GM12878 (cell line): ENCODE results near the gene MAGEB3. TPM values are rescaled to one million over a fixed set of nuclear protein-coding genes. Genes with fewer than 3 reads are reported as not detected.
A peak's percentile ranks its signal among the peaks of the same experiment; 100 is the strongest.

Source experiments
- ATAC-seq: fragments of 200-7000 bp; cut with Tn5 transposase; 3 replicates; pipeline ENCODE4 v1.9.1; 2020; ENCODE audit warnings: mild to moderate bottlenecking, moderate library complexity
- BruUV-seq: library from RNA; stranded (reverse); fragments of 400-500 nt; replicated peaks from 2 replicates; lab custom pipeline; 2021; lab: Mats Ljungman, UMichigan
- CTCF ChIA-PET: fragments of 300-600 bp; sonication (Branson Sonifier 250); formaldehyde crosslinking; extraction: SDS; loops from one replicate; lab custom pipeline; 2021; ENCODE audit warnings: inconsistent platforms; lab: Yijun Ruan, JAX
- POLR2A ChIA-PET: fragments of 350-600 bp; formaldehyde crosslinking; extraction: SDS; loops from one replicate; lab custom pipeline; 2021; ENCODE audit warnings: inconsistent platforms; lab: Charles Lee
- RAD21 ChIA-PET: fragments of 300-600 bp; sonication (Branson Sonifier 250); formaldehyde crosslinking; loops from one replicate; lab custom pipeline; 2023; ENCODE audit warnings: antibody characterized with exemption; ENCODE audit not compliant: unreplicated experiment; lab: Charles Lee
- SMC1A ChIA-PET: fragments of 300-600 bp; sonication (Branson Sonifier 250); formaldehyde crosslinking; loops from one replicate; lab custom pipeline; 2023; ENCODE audit not compliant: unreplicated experiment, uncharacterized antibody; lab: Charles Lee
- DNase-seq: peaks from one replicate; pipeline ENCODE4 v3.0.0-alpha.2; 2011; ENCODE audit warnings: low read depth, low spot score
- FAIRE-seq: peaks from 3 replicates; lab custom pipeline; 2011; peaks lifted over from hg19 to GRCh38; lab: Jason Lieb, UNC
- H2AFZ ChIP-seq: 2 replicates; pipeline ENCODE4 v1.6.0; 2011; ENCODE audit warnings: low read depth, low read length, control low read depth; ENCODE audit not compliant: control insufficient read depth
- H3K27ac ChIP-seq: 2 replicates; pipeline ENCODE4 v1.5.1; 2011; ENCODE audit warnings: control low read depth; ENCODE audit not compliant: control insufficient read depth, insufficient read depth
- H3K27me3 ChIP-seq, 2 experiments: replicated peaks in 1 of 2; 2 replicates each; pipeline versions ENCODE4 v1.6.0 to v1.6.1; 2011; ENCODE audit warnings: low read length in 1 of 2; ENCODE audit not compliant: control insufficient read depth in 2 of 2, insufficient read depth in 2 of 2
- H3K36me3 ChIP-seq, 2 experiments: 2 replicates each; pipeline ENCODE4 v1.5.1; 2011; ENCODE audit warnings: low read length in 1 of 2; ENCODE audit not compliant: control insufficient read depth in 2 of 2, insufficient read depth in 2 of 2
- H3K4me1 ChIP-seq: 2 replicates; pipeline ENCODE4 v1.6.1; 2011; ENCODE audit warnings: mild to moderate bottlenecking, low read length, moderate library complexity, mixed read lengths; ENCODE audit not compliant: control insufficient read depth, insufficient read depth
- H3K4me2 ChIP-seq: 2 replicates; pipeline ENCODE4 v1.6.0; 2011; ENCODE audit warnings: control low read depth; ENCODE audit not compliant: control insufficient read depth, insufficient read depth
- H3K4me3 ChIP-seq: fragments of 200-600 bp; sonication (generic); 2 replicates; pipeline ENCODE4 v1.5.1; 2016
- H3K79me2 ChIP-seq: 2 replicates; pipeline ENCODE4 v1.6.0; 2011; ENCODE audit warnings: low read length; ENCODE audit not compliant: control insufficient read depth, insufficient read depth
- H3K9ac ChIP-seq: 2 replicates; pipeline ENCODE4 v1.8.0; 2011; ENCODE audit warnings: low read length, control low read depth, mixed read lengths; ENCODE audit not compliant: control insufficient read depth, insufficient read depth
- H3K9me3 ChIP-seq: replicated peaks from 3 replicates; pipeline ENCODE4 v1.5.1; 2011; ENCODE audit warnings: mild to moderate bottlenecking, low read length; ENCODE audit not compliant: control insufficient read depth, insufficient read depth
- H4K20me1 ChIP-seq: 2 replicates; pipeline ENCODE4 v1.6.0; 2011; ENCODE audit not compliant: control insufficient read depth, insufficient read depth
- BCL11A ChIP-seq: IDR thresholded peaks from 2 replicates; pipeline ENCODE4 v1.6.1; 2011; ENCODE audit warnings: low read depth, low read length
- CHD1 ChIP-seq: IDR thresholded peaks from 2 replicates; pipeline ENCODE4 v1.6.1; 2012; ENCODE audit warnings: low read depth, low read length, improper control_type of control experiment
- FOXM1 ChIP-seq: IDR thresholded peaks from 2 replicates; pipeline ENCODE4 v1.6.1; 2012; ENCODE audit warnings: low read depth, mild to moderate bottlenecking, inconsistent platforms, low read length, moderate library complexity
- MYC ChIP-seq: IDR thresholded peaks from 2 replicates; pipeline ENCODE4 v1.6.1; 2011; ENCODE audit warnings: mild to moderate bottlenecking, low read length, moderate library complexity, inconsistent platforms; ENCODE audit not compliant: insufficient read depth, insufficient replicate concordance, insufficient read length, severe bottlenecking
- TAF1 ChIP-seq: IDR thresholded peaks from 2 replicates; pipeline ENCODE4 v1.6.1; 2011; ENCODE audit warnings: mild to moderate bottlenecking, low read depth, low read length, borderline replicate concordance
- TCF12 ChIP-seq: IDR thresholded peaks from 2 replicates; pipeline ENCODE4 v1.6.1; 2011; ENCODE audit warnings: low read depth, mild to moderate bottlenecking, low read length
- WGBS: methylation state at CpG from one replicate; pipeline ENCODE4 v1.1.6; 2016; ENCODE audit warnings: low lambda C conversion rate; ENCODE audit not compliant: insufficient replicate concordance, insufficient coverage; ENCODE audit errors: missing lambda C conversion rate; 5-methylcytosine and 5-hydroxymethylcytosine counted together
- in situ Hi-C: fragments of 300-500 bp; cut with MboI; formaldehyde crosslinking; loops from 9 replicates; pipeline ENCODE4 v1.14.3; 2018; ENCODE audit warnings: mixed read lengths
- intact Hi-C: fragments of 100-400 bp; cut with micrococcal nuclease; formaldehyde crosslinking; loops from one replicate; pipeline ENCODE4 v1.14.2; 2022; ENCODE audit not compliant: unreplicated experiment
- polyA plus RNA-seq, 11 experiments: library from polyadenylated mRNA; depleted of rRNA in 4 of 11; unstranded in 6 of 11; stranded (reverse) in 5 of 11; fragments of >200 nt; fragmentation: Nextera tagmentation in 4 of 11; fragmentation: Illumina TruSeq in 1 of 11; extraction: Ambion mirVana in 4 of 11; extraction: Trizol in 1 of 11; gene quantifications; 1 replicate in 1 of 11; 2 replicates in 10 of 11; pipeline versions ENCODE4 v1.2.1 to v1.2.3, GENCODE V29; 2011 to 2016; ENCODE audit warnings: inconsistent platforms in 2 of 11, missing spikeins in 2 of 11, low read depth in 1 of 11
- total RNA-seq, 4 experiments: library from RNA; depleted of rRNA in 3 of 4; stranded (reverse); fragments of >200 nt in 3 of 4; fragmentation: Illumina TruSeq in 1 of 4; extraction: Trizol in 1 of 4; gene quantifications; 2 replicates each; pipeline versions ENCODE4 v1.2.1 to v1.2.3, GENCODE V29; 2013 to 2021
- TF ChIP-seq, protein P1 (sequence below): fragments of 450-650 bp; formaldehyde crosslinking; IDR thresholded peaks from 2 replicates; pipeline ENCODE4 v1.4.0; 2022; ENCODE audit warnings: mild to moderate bottlenecking, moderate library complexity
- TF ChIP-seq, protein P2 (sequence below), 3 experiments: IDR thresholded peaks in 2 of 3; conservative IDR thresholded peaks in 1 of 3; 2 replicates each; pipeline ENCODE4 v1.5.1; 2011; ENCODE audit warnings: low read depth in 3 of 3, low read length in 3 of 3, mild to moderate bottlenecking in 3 of 3, control low read depth in 2 of 3, moderate library complexity in 2 of 3, inconsistent platforms in 1 of 3, mixed read lengths in 1 of 3; ENCODE audit not compliant: control insufficient read depth in 2 of 3, insufficient read depth in 1 of 3; ENCODE audit errors: extremely low read depth in 1 of 3
- TF ChIP-seq, protein P3 (sequence below): IDR thresholded peaks from 2 replicates; pipeline ENCODE4 v1.6.1; 2012; ENCODE audit warnings: low read depth, low read length, improper control_type of control experiment
- TF ChIP-seq, protein P4 (sequence below): fragments of 450-650 bp; IDR thresholded peaks from 2 replicates; pipeline ENCODE4 v1.6.1; 2016; ENCODE audit warnings: mild to moderate bottlenecking, moderate library complexity, borderline replicate concordance

Gene MAGEB3
- total and polyA plus RNA-seq, 10 of the 15 experiments (the other 5 are each of a cell fraction or from before 2014, with no cell fraction given): not detected

DNA sequence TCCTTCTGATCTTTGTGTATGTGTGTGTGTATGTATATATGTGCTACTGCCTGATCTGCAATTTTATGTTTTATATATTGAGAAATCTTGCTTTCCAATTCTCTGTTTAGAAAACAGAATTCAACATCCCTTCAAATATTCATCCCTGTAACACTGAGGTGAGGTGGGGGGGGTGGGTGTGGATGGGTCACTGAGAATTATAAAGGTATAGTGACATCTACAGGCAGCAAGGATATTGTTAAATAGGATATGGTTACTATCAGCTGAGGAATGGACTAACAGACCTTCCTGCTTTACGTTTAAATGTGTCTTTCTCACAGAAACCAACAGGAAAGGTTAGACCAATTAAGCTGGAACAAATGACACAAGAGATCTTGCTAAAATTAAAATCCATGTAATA, 34.1 kb upstream of the MAGEB3 start (continued):
- TF ChIP-seq, protein P1, sequence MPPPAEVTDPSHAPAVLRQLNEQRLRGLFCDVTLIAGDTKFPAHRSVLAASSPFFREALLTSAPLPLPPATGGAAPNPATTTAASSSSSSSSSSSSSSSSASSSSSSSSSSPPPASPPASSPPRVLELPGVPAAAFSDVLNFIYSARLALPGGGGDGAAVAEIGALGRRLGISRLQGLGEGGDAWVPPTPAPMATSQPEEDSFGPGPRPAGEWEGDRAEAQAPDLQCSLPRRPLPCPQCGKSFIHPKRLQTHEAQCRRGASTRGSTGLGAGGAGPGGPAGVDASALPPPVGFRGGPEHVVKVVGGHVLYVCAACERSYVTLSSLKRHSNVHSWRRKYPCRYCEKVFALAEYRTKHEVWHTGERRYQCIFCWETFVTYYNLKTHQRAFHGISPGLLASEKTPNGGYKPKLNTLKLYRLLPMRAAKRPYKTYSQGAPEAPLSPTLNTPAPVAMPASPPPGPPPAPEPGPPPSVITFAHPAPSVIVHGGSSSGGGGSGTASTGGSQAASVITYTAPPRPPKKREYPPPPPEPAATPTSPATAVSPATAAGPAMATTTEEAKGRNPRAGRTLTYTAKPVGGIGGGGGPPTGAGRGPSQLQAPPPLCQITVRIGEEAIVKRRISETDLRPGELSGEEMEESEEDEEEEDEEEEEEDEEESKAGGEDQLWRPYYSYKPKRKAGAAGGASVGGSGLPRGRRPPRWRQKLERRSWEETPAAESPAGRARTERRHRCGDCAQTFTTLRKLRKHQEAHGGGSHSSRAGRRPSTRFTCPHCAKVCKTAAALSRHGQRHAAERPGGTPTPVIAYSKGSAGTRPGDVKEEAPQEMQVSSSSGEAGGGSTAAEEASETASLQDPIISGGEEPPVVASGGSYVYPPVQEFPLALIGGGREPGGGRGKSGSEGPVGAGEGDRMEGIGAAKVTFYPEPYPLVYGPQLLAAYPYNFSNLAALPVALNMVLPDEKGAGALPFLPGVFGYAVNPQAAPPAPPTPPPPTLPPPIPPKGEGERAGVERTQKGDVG (CRISPR knock-in tag): no peak
- no peak for TF ChIP-seq MYC
- no peak for TF ChIP-seq TCF12
- TF ChIP-seq, protein P2, sequence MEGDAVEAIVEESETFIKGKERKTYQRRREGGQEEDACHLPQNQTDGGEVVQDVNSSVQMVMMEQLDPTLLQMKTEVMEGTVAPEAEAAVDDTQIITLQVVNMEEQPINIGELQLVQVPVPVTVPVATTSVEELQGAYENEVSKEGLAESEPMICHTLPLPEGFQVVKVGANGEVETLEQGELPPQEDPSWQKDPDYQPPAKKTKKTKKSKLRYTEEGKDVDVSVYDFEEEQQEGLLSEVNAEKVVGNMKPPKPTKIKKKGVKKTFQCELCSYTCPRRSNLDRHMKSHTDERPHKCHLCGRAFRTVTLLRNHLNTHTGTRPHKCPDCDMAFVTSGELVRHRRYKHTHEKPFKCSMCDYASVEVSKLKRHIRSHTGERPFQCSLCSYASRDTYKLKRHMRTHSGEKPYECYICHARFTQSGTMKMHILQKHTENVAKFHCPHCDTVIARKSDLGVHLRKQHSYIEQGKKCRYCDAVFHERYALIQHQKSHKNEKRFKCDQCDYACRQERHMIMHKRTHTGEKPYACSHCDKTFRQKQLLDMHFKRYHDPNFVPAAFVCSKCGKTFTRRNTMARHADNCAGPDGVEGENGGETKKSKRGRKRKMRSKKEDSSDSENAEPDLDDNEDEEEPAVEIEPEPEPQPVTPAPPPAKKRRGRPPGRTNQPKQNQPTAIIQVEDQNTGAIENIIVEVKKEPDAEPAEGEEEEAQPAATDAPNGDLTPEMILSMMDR (IDR thresholded peaks at IDR 0.05 in 2 of 3, conservative IDR thresholded peaks at IDR 0.05 in 1 of 3; ENCODE audit: control insufficient read depth in 2 of 3, extremely low read depth in 1 of 3, insufficient read depth in 1 of 3, low read depth in 3 of 3, low read length in 3 of 3): peak in 2 of 3 experiments; percentile 12 to 30; a peak in 3 of 6 replicates
- TF ChIP-seq, protein P3, sequence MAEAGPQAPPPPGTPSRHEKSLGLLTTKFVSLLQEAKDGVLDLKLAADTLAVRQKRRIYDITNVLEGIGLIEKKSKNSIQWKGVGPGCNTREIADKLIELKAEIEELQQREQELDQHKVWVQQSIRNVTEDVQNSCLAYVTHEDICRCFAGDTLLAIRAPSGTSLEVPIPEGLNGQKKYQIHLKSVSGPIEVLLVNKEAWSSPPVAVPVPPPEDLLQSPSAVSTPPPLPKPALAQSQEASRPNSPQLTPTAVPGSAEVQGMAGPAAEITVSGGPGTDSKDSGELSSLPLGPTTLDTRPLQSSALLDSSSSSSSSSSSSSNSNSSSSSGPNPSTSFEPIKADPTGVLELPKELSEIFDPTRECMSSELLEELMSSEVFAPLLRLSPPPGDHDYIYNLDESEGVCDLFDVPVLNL: no peak
- TF ChIP-seq, all 136 proteins: peak for 2

DNA sequence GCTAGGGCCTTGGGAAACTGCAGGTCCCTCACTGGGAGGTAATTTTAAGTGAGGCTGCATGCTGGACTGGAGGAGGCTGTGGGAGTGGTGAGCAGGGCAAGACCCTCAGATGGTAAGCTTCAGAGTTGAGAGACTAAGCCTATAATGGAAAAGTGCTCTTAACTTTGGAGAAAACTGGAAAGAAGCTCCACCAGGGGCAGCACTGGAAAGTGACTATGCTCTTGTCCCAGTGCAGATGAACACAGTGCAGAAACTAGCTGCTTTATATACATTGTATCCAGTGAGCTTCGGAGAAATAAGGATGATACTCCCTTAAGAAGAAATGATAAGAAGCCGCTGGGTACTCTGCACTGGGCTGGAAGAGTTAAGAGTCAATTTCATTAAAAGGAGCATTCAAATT, 18.3 kb upstream of the MAGEB3 start:
- Histone ChIP-seq H3K4me3 (no peak overlapping the region), H3K36me3 (no peaks in the 10 kb centered on the region), H3K4me2 (no peak overlapping the region), H3K4me1 (no peaks in the 10 kb centered on the region), H3K27ac (no peak overlapping the region), H2AFZ (no peak overlapping the region), H3K27me3 (no peaks in the 10 kb centered on the region), H3K9ac (no peak overlapping the region), H4K20me1 (no peaks in the 10 kb centered on the region), H3K79me2 (no peaks in the 10 kb centered on the region), H3K9me3 (no peaks in the 10 kb centered on the region)
- no peak for DNase-seq
- BruUV-seq: no TSS peak
- FAIRE-seq: no peak
- RAD21 ChIA-PET: no interaction called here
- POLR2A ChIA-PET: no interaction called here
- no peak for ATAC-seq
- WGBS: 40% methylated on average over 2 of the region's 2 CpGs
- SMC1A ChIA-PET: interaction anchor here (1.3 kb wide), 1 partner anchor 292 kb away, joined by 3 read pairs; no protein-coding TSS in a partner anchor
- intact Hi-C loops: no loop called here
- CTCF ChIA-PET: no interaction called here
- in situ Hi-C loops: no loop called here
- no peak for TF ChIP-seq FOXM1
- TF ChIP-seq, protein P3: no peak
- no peak for TF ChIP-seq CHD1
- TF ChIP-seq TAF1: no peak
- TF ChIP-seq BCL11A: no peak
- TF ChIP-seq, protein P4, sequence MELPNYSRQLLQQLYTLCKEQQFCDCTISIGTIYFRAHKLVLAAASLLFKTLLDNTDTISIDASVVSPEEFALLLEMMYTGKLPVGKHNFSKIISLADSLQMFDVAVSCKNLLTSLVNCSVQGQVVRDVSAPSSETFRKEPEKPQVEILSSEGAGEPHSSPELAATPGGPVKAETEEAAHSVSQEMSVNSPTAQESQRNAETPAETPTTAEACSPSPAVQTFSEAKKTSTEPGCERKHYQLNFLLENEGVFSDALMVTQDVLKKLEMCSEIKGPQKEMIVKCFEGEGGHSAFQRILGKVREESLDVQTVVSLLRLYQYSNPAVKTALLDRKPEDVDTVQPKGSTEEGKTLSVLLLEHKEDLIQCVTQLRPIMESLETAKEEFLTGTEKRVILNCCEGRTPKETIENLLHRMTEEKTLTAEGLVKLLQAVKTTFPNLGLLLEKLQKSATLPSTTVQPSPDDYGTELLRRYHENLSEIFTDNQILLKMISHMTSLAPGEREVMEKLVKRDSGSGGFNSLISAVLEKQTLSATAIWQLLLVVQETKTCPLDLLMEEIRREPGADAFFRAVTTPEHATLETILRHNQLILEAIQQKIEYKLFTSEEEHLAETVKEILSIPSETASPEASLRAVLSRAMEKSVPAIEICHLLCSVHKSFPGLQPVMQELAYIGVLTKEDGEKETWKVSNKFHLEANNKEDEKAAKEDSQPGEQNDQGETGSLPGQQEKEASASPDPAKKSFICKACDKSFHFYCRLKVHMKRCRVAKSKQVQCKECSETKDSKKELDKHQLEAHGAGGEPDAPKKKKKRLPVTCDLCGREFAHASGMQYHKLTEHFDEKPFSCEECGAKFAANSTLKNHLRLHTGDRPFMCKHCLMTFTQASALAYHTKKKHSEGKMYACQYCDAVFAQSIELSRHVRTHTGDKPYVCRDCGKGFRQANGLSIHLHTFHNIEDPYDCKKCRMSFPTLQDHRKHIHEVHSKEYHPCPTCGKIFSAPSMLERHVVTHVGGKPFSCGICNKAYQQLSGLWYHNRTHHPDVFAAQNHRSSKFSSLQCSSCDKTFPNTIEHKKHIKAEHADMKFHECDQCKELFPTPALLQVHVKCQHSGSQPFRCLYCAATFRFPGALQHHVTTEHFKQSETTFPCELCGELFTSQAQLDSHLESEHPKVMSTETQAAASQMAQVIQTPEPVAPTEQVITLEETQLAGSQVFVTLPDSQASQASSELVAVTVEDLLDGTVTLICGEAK: no peak
